H1 (cell line): Measurements from ENCODE around the gene PITX1. TPM values are rescaled to one million over a fixed set of nuclear protein-coding genes. Genes with fewer than 3 reads are reported as not detected.

Experiments used
- CTCF ChIA-PET: fragments of 300-600 bp; sonication (Branson Sonifier 250); formaldehyde crosslinking; loops from one replicate; lab custom pipeline; 2021; ENCODE audit not compliant: partially characterized antibody; lab: Charles Lee
- POLR2A ChIA-PET: fragments of 300-600 bp; sonication (Branson Sonifier 250); formaldehyde crosslinking; loops from one replicate; lab custom pipeline; 2021; ENCODE audit warnings: inconsistent platforms; ENCODE audit not compliant: partially characterized antibody; lab: Charles Lee
- DNase-seq, 2 experiments: peaks; one replicate each; pipeline versions ENCODE4 v3.0.0 to v3.0.0-alpha.2; 2010 to 2022; ENCODE audit warnings: low spot score in 2 of 2, low read depth in 1 of 2, mixed read lengths in 1 of 2
- FAIRE-seq: peaks from 2 replicates; lab custom pipeline; 2011; peaks lifted over from hg19 to GRCh38; lab: Jason Lieb, UNC
- H2AFZ ChIP-seq: 2 replicates; pipeline ENCODE4 v1.8.1; 2012; ENCODE audit warnings: low read length, inconsistent platforms
- H2AK5ac ChIP-seq: 2 replicates; pipeline ENCODE4 v1.6.1; 2013; ENCODE audit warnings: low read depth, low read length
- H2BK120ac ChIP-seq: replicated peaks from 2 replicates; pipeline ENCODE3; 2013; ENCODE audit warnings: low read depth, low read length, inconsistent platforms
- H2BK12ac ChIP-seq: 2 replicates; pipeline ENCODE4 v1.6.1; 2013; ENCODE audit warnings: low read depth, low read length
- H2BK15ac ChIP-seq: 2 replicates; pipeline ENCODE4 v1.6.1; 2013; ENCODE audit warnings: low read length
- H2BK20ac ChIP-seq: 2 replicates; pipeline ENCODE4 v1.6.1; 2013; ENCODE audit warnings: low read length
- H2BK5ac ChIP-seq: 2 replicates; pipeline ENCODE4 v1.6.1; 2013; ENCODE audit warnings: low read depth, low read length
- H3K14ac ChIP-seq: 2 replicates; pipeline ENCODE4 v1.6.1; 2013; ENCODE audit warnings: inconsistent platforms; ENCODE audit not compliant: insufficient read length
- H3K18ac ChIP-seq: 2 replicates; pipeline ENCODE4 v1.6.1; 2013; ENCODE audit warnings: low read length; ENCODE audit errors: extremely low read depth
- H3K23ac ChIP-seq: 2 replicates; pipeline ENCODE4 v1.6.1; 2013; ENCODE audit warnings: inconsistent platforms; ENCODE audit not compliant: insufficient read length
- H3K23me2 ChIP-seq: 2 replicates; pipeline ENCODE4 v1.6.1; 2013; ENCODE audit warnings: low read depth, low read length
- H3K27ac ChIP-seq: 2 replicates; pipeline ENCODE4 v1.6.1; 2011; ENCODE audit warnings: low read depth, low read length, inconsistent platforms
- H3K27me3 ChIP-seq, 4 experiments: replicated peaks in 1 of 4; 1 replicate in 1 of 4; 2 replicates in 3 of 4; pipeline versions ENCODE4 v1.6.1 to v1.8.1; 2011 to 2013; ENCODE audit warnings: low read length in 3 of 4, mild to moderate bottlenecking in 3 of 4, inconsistent platforms in 2 of 4, mixed read lengths in 2 of 4, moderate library complexity in 1 of 4; ENCODE audit not compliant: control insufficient read depth in 3 of 4, insufficient read depth in 3 of 4; ENCODE audit errors: extremely low read depth in 1 of 4
- H3K36me3 ChIP-seq, 4 experiments: 2 replicates each; pipeline versions ENCODE4 v1.6.1 to v1.8.1; 2011 to 2013; ENCODE audit warnings: mild to moderate bottlenecking in 4 of 4, low read length in 3 of 4, moderate library complexity in 2 of 4, control low read depth in 1 of 4, inconsistent platforms in 1 of 4; ENCODE audit not compliant: insufficient read depth in 4 of 4, control insufficient read depth in 2 of 4
- H3K4ac ChIP-seq: replicated peaks from 2 replicates; pipeline ENCODE3; 2013; ENCODE audit warnings: low read length, low read depth, mixed read lengths, inconsistent platforms; ENCODE audit not compliant: insufficient read length
- H3K4me1 ChIP-seq, 4 experiments: replicated peaks in 1 of 4; 1 replicate in 1 of 4; 2 replicates in 3 of 4; pipeline versions ENCODE4 v1.6.1 to v1.8.1; 2011 to 2013; ENCODE audit warnings: low read length in 3 of 4, inconsistent platforms in 2 of 4, mixed read lengths in 1 of 4; ENCODE audit not compliant: insufficient read depth in 4 of 4, control insufficient read depth in 3 of 4
- H3K4me2 ChIP-seq, 2 experiments: 2 replicates each; pipeline versions ENCODE4 v1.6.1 to v1.8.1; 2011 to 2013; ENCODE audit warnings: low read depth in 2 of 2, low read length in 2 of 2, control low read depth in 1 of 2, inconsistent platforms in 1 of 2, mild to moderate bottlenecking in 1 of 2; ENCODE audit not compliant: insufficient read depth in 1 of 2
- H3K4me3 ChIP-seq, 4 experiments: fragments of 200-600, 300-600 bp in 1 of 4; sonication (generic), shearing (Covaris generic), sonication (Bioruptor Twin) in 1 of 4; 2 replicates each; pipeline versions ENCODE4 v1.5.1 to v1.8.1; 2011 to 2016; ENCODE audit warnings: low read length in 4 of 4, low read depth in 3 of 4, control low read depth in 2 of 4, inconsistent platforms in 2 of 4, mild to moderate bottlenecking in 2 of 4, mixed read lengths in 1 of 4, moderate library complexity in 1 of 4; ENCODE audit not compliant: insufficient read depth in 2 of 4; ENCODE audit errors: extremely low read depth in 1 of 4
- H3K56ac ChIP-seq: replicated peaks from 2 replicates; pipeline ENCODE3; 2013; ENCODE audit warnings: low read depth, mild to moderate bottlenecking, mixed read lengths, low read length, inconsistent platforms; ENCODE audit not compliant: insufficient read length
- H3K79me1 ChIP-seq: 2 replicates; pipeline ENCODE4 v1.6.1; 2013; ENCODE audit warnings: low read depth, low read length, control low read depth
- H3K79me2 ChIP-seq, 2 experiments: 2 replicates each; pipeline versions ENCODE4 v1.6.1 to v1.8.1; 2012 to 2013; ENCODE audit warnings: low read length in 2 of 2, mild to moderate bottlenecking in 2 of 2, inconsistent platforms in 1 of 2; ENCODE audit not compliant: insufficient read depth in 2 of 2, control insufficient read depth in 1 of 2
- H3K9ac ChIP-seq, 4 experiments: replicated peaks in 1 of 4; 1 replicate in 1 of 4; 2 replicates in 3 of 4; pipeline versions ENCODE4 v1.6.1 to v1.8.1; 2011 to 2013; ENCODE audit warnings: low read depth in 3 of 4, low read length in 3 of 4, control low read depth in 2 of 4, mild to moderate bottlenecking in 2 of 4, moderate library complexity in 2 of 4, inconsistent platforms in 1 of 4; ENCODE audit errors: extremely low read depth in 1 of 4
- H3K9me3 ChIP-seq, 2 experiments: 2 replicates each; pipeline versions ENCODE4 v1.6.1 to v1.8.1; 2012 to 2013; ENCODE audit warnings: mild to moderate bottlenecking in 2 of 2, moderate library complexity in 2 of 2, control low read depth in 1 of 2, inconsistent platforms in 1 of 2, low read depth in 1 of 2, low read length in 1 of 2, mixed read lengths in 1 of 2; ENCODE audit not compliant: insufficient read depth in 2 of 2
- H4K20me1 ChIP-seq, 2 experiments: replicated peaks in 1 of 2; 2 replicates each; pipeline versions ENCODE3 to v1.8.1; 2011 to 2013; ENCODE audit warnings: inconsistent platforms in 2 of 2, low read length in 2 of 2, mild to moderate bottlenecking in 1 of 2; ENCODE audit not compliant: insufficient read depth in 2 of 2, control insufficient read depth in 1 of 2
- H4K5ac ChIP-seq: 2 replicates; pipeline ENCODE4 v1.6.1; 2013; ENCODE audit warnings: low read length, low read depth, mixed read lengths, inconsistent platforms; ENCODE audit not compliant: insufficient read length
- H4K8ac ChIP-seq: 2 replicates; pipeline ENCODE4 v1.8.0; 2013; ENCODE audit warnings: mild to moderate bottlenecking, moderate library complexity, low read length, inconsistent platforms; ENCODE audit not compliant: insufficient read depth; ENCODE audit errors: extremely low read depth
- H4K91ac ChIP-seq: replicated peaks from 2 replicates; pipeline ENCODE3; 2013; ENCODE audit warnings: low read length, mixed read lengths, inconsistent platforms; ENCODE audit not compliant: insufficient read length
- CBX8 ChIP-seq: fragments of 300-800, 300-1000 bp; sonication (generic); IDR thresholded peaks from 2 replicates; pipeline ENCODE4 v1.7.1; 2016; ENCODE audit warnings: low read depth, low read length, borderline replicate concordance
- EZH2 ChIP-seq: fragments of 200-600 bp; sonication (generic); IDR thresholded peaks from 2 replicates; pipeline ENCODE4 v1.7.1; 2012; ENCODE audit warnings: low read depth, mild to moderate bottlenecking, moderate library complexity, low read length, inconsistent platforms; ENCODE audit not compliant: severe bottlenecking
- POLR2A ChIP-seq, 2 experiments: IDR thresholded peaks; 1 replicate in 1 of 2; 2 replicates in 1 of 2; pipeline ENCODE4 v1.6.1; 2011; ENCODE audit warnings: low read depth in 2 of 2, low read length in 2 of 2, mild to moderate bottlenecking in 2 of 2; ENCODE audit errors: control extremely low read depth in 1 of 2
- RNF2 ChIP-seq: fragments of 200-900, 300-1000 bp; sonication (generic); IDR thresholded peaks from 2 replicates; pipeline ENCODE4 v1.7.1; 2016; ENCODE audit warnings: borderline replicate concordance, low read depth, mild to moderate bottlenecking, antibody characterized with exemption, low read length; ENCODE audit not compliant: poor library complexity, severe bottlenecking; ENCODE audit errors: missing control alignments
- SUZ12 ChIP-seq: fragments of 200-600 bp; sonication (generic); IDR thresholded peaks from 2 replicates; pipeline ENCODE4 v1.6.1; 2012; ENCODE audit warnings: mild to moderate bottlenecking, inconsistent platforms, low read length, moderate library complexity, mixed read lengths
- YY1 ChIP-seq: IDR thresholded peaks from 2 replicates; pipeline ENCODE4 v1.6.1; 2011; ENCODE audit warnings: low read depth, mild to moderate bottlenecking, low read length
- WGBS, 2 experiments: shearing (Covaris generic) in 1 of 2; methylation state at CpG; one replicate each; pipeline versions ENCODE4 v1.1.6 to v1.1.7; 2013 to 2015; ENCODE audit warnings: low lambda C conversion rate in 2 of 2, mixed read lengths in 2 of 2, inconsistent platforms in 1 of 2, low coverage in 1 of 2, missing lambda C conversion rate in 1 of 2; ENCODE audit not compliant: insufficient replicate concordance in 2 of 2, insufficient coverage in 1 of 2, insufficient read length in 1 of 2; ENCODE audit errors: extremely low coverage in 1 of 2, missing lambda C conversion rate in 1 of 2; 5-methylcytosine and 5-hydroxymethylcytosine counted together
- polyA plus RNA-seq, 7 experiments: library from polyadenylated mRNA; depleted of rRNA in 3 of 7; stranded (reverse) in 5 of 7; unstranded in 2 of 7; fragments of >200 nt in 5 of 7; fragments of 200-250 nt in 2 of 7; gene quantifications; 1 replicate in 5 of 7; 2 replicates in 1 of 7; 4 replicates in 1 of 7; pipeline versions ENCODE4 v1.2.1 to v1.2.3, GENCODE V29; 2011 to 2013; ENCODE audit warnings: missing spikeins in 2 of 7, mixed read lengths in 2 of 7
- total RNA-seq: library from RNA; stranded (reverse); fragmentation: NEBNext Ultra II Directional; extraction: Animal tissue kit (Norgen Biotek cat#: 25700); gene quantifications from 2 replicates; pipeline ENCODE4 v1.2.1, GENCODE V29; 2021

The PITX1 gene
- total and polyA plus RNA-seq, 2 of the 8 experiments (the other 6 are each of a cell fraction or from before 2014, with no cell fraction given), result 0.03 TPM; not detected in 1

- Histone ChIP-seq H3K4me2 (peak overlapping the region; percentile 64 to 71), H3K9me3 (no peaks in the 10 kb centered on the region; a peak in 1 of 4 replicates), H2AFZ (no peak overlapping the region), H4K91ac (no peak overlapping the region), H2BK20ac (no peak overlapping the region), H3K4ac (no peak overlapping the region), H3K36me3 (peaks cover 0 to 7% (median 0%) of the 10 kb centered on the region in 4 experiments; a peak in 1 of 8 replicates), H3K23ac (no peak overlapping the region), H4K20me1 (peaks cover 7 to 38% of the 10 kb centered on the region in 2 experiments), H3K27ac (no peak overlapping the region), H3K23me2 (peaks cover 6% of the 10 kb centered on the region; the same call in 1 of the 2 replicates), H3K4me3 (peak overlapping the region; percentile 6 to 47 (median 16); a peak in 5 of 8 replicates), H3K79me1 (no peaks in the 10 kb centered on the region), H2BK120ac (no peak overlapping the region), H4K8ac (no peak overlapping the region), H3K4me1 (peaks cover 0 to 23% (median 21%) of the 10 kb centered on the region in 4 experiments; a peak in 6 of 7 replicates), H3K79me2 (no peaks in the 10 kb centered on the region), H4K5ac (no peak overlapping the region), H3K9ac (no peak overlapping the region), H2BK5ac (no peak overlapping the region), H2BK12ac (0 out of 2 replicates have a peak overlapping the region, but pooled peaks have one; percentile 33), H2AK5ac (no peak overlapping the region), H3K14ac (no peak overlapping the region), H3K27me3 (peaks cover 68 to 92% (median 84%) of the 10 kb centered on the region in 4 experiments), H3K18ac (no peak overlapping the region), H3K56ac (no peak overlapping the region), H2BK15ac (no peak overlapping the region)
- 3% methylated on average over 68 of the region's 79 CpGs; no CpG with 5 or more reads in 1 of the 2 experiments for WGBS, 2 experiments
- CTCF ChIA-PET, result interaction anchor here (0.6 to 3.1 kb wide), 4 partner anchors 10 to 111 kb away, joined by 3 to 10 read pairs (median 6); no protein-coding TSS in a partner anchor
- FAIRE-seq (no peak), DNase-seq (peak in 1 of 2 experiments; percentile 72)
- TF ChIP-seq RNF2 (peak; percentile 93), SUZ12 (peak; percentile 97), CBX8 (peak; percentile 72; the same call in 1 of the 2 replicates), EZH2 (peak; percentile 98), POLR2A (IDR thresholded peaks at IDR 0.05; ENCODE audit: control extremely low read depth in 1 of 2, low read depth in 2 of 2, low read length in 2 of 2) (no peak), YY1 (no peak)
- POLR2A ChIA-PET, result interaction anchor here (3.1 kb wide), 1 partner anchor 12 kb away, joined by 11 read pairs; no protein-coding TSS in a partner anchor
Observed at GRCh38 chr5:135027697-135028615, 6.1 kb downstream of the PITX1 start.
